HG02763 (cell line): Measurements from ENCODE around the gene KIAA1549.

Experiments used
- ATAC-seq: cut with Tn5 transposase; IDR thresholded peaks from one replicate; pipeline ENCODE4 v1.9.1; 2021; ENCODE audit warnings: mild to moderate bottlenecking, moderate library complexity; ENCODE audit not compliant: unreplicated experiment

Gene KIAA1549

DNA sequence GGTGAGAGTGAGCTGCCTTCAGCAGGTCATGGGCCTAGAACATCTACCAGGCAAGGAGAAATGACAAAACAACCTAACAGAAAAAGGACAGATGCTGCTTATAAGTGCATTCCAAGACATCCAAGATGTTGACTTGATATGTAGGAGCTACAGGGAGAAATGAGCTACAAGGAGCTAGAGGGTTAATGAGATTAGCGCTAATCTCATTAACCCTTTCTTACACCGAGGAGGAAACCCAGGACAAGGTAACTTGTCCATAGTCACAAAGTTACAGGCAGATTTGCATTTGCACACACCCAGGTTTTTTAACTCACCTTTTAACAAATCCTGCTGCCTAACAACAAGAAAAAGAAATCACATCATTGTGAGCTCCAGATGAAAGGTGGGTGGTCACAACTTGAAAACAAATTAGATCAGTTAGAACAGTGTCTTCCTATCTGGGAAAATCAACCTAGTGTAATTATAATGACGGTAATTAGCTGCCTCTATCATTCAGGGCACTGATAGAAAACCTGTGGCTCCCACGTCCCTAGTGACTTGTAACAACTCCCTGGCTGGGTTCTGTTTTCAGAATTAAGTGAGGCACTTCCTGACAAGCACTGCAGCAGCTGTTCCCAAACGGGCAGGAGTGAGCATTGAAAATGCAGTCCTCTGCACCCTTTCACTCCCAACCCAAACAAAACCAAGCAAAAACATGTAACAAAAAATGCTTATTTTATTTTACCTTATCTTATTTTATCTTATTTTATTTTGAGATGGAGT, 5.7 kb downstream of the KIAA1549 start:
- ATAC-seq: no peak

- ATAC-seq: no peak
These were observed 6.4 kb downstream of the KIAA1549 start for GRCh38 chr7:138974675-138975292.

GRCh38 chr7:138974103-138974502, 7.1 kb downstream of the KIAA1549 start:
- ATAC-seq: no peak

DNA sequence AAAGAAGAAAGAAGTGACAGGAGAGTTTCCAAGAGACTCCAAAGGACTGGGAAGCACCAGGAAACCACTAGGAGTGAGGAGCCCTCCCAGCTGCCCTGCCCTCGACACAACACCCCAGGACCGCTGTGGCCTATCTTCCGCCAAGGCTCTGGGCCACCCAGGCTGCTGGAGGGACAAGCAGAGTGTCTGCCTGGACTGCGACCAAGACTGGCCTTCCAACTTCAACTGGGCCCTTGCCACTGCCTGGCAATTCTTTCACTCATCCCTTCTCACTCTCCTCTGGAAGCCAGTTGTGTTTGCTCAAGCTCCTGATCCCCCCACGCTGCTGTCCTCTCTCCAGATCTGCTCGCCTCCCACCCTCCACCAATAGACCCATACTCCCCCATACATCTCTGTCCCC, 10.2 kb downstream of the KIAA1549 start:
- no peak for ATAC-seq

GRCh38 chr7:138970446-138970845, 10.7 kb downstream of the KIAA1549 start:
- ATAC-seq: no peak

DNA sequence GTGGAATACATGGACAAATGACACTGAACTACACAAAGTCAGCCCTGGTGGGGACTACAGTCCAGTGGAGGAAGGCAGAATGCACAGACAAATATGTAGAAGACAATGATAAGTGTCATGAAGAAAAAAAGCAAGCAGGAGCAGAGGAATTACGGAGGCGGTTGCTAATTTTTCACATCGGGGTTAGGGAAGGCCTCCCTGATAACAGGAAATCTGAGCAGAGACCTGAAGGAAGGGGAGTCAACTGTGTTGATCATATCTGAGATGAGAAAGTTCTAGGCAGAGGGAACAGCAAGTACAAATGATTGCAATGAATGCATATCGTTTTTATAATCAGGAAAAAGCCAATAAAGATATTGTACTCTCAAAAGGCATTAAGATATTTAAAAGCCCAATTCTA, 14.0 kb downstream of the KIAA1549 start:
- ATAC-seq: no peak

GRCh38 chr7:138964624-138965436, 16.4 kb downstream of the KIAA1549 start:
- no peak for ATAC-seq

DNA sequence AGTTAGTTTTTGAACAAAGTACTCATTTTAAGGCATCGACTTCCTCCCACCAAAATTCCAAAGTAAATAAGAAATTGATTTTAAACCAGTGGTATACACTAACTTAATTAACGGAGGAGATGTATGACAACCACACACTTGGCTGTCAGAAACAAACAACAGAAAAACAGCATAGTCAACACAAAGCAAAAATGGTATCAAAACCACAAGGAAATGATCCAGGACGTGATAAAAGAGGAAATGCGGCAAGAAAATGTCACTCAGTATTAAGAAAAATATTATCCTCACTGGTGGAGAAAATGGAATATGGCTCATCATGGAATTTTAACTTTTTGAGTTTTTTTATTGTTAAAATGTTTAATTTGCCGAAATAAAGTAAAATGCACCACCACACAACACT, 17.5 kb downstream of the KIAA1549 start:
- no peak for ATAC-seq

DNA sequence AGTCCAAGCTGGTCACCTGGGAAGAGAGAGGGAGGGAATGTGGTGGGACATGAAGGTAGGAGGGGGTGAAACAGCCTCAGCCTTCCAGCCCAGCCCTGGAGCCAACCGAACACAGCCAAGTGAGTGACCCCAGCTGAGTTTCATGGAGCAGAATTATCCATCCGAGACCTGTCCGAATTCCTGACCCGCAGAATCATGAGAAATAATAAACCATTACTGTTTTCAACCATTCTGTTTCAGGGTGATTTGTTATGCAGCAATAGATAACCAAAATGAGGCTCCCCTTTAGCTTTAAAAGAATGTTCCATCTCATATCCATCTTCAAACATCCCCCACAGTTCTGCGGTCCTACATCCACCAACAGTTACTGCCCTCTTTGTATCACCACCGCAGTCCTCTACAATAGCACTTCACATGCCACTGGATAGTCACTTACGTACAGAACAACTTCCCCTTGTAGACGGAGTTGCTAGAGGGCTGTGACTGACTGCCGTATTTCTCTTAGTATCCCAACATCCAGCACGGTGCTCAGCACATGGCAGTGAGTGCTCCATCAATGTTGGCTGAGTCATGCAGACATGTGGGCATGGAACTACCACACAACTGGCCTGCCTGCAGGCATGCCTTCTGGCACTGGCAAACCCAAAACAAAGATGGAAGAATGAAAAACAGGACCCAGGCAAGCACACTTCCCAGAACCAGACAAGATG, 18.5 kb downstream of the KIAA1549 start:
- ATAC-seq: no peak

GRCh38 chr7:138961159-138961558, 20.0 kb downstream of the KIAA1549 start:
- ATAC-seq: no peak

- no peak for ATAC-seq
These were observed 22.7 kb downstream of the KIAA1549 start for GRCh38 chr7:138958391-138958956.

GRCh38 chr7:138957753-138958390, 23.3 kb downstream of the KIAA1549 start:
- ATAC-seq: no peak

- ATAC-seq: no peak
These were observed 24.0 kb downstream of the KIAA1549 start for GRCh38 chr7:138957217-138957616.

GRCh38 chr7:138954545-138955475, 26.4 kb downstream of the KIAA1549 start:
- ATAC-seq: no peak

- ATAC-seq: no peak
These were observed 28.4 kb downstream of the KIAA1549 start for GRCh38 chr7:138952791-138953190.

- ATAC-seq: no peak
These were observed 29.2 kb downstream of the KIAA1549 start for GRCh38 chr7:138951953-138952352.

- ATAC-seq: no peak
These were observed 31.6 kb downstream of the KIAA1549 start for GRCh38 chr7:138949421-138950088.

DNA sequence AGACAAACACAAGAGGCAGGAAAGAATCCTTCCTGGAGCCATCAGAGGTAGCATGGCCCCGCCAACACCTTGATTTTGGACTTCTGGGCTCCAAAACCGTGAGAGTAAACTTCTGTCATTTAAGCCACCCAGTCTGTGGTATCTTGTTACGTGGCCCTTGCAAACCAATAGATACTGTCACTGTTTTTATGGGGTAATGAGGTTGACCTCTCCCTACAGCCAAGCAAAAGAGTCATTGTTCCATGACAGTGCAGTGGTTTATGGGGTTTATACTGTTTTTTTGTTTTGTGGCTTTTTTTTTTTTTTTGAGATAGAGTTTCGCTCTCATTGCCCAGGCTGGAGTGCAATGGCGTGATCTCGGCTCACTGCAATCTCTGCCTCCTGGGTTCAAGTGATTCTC, 32.8 kb downstream of the KIAA1549 start:
- no peak for ATAC-seq

- ATAC-seq: no peak
These were observed 35.4 kb downstream of the KIAA1549 start for GRCh38 chr7:138945821-138946220.
